HK-2 (cell line): ENCODE data around the gene TBX10.
"Not testable (repeated sequence)": the region's sequence is repeated elsewhere in the genome, so short reads cannot be mapped to it uniquely, and the experiment has no call there.

Experiments used
- DNase-seq: peaks from one replicate; pipeline ENCODE4 v3.0.0-alpha.2; 2018; ENCODE audit not compliant: unreplicated experiment

Gene TBX10

DNA sequence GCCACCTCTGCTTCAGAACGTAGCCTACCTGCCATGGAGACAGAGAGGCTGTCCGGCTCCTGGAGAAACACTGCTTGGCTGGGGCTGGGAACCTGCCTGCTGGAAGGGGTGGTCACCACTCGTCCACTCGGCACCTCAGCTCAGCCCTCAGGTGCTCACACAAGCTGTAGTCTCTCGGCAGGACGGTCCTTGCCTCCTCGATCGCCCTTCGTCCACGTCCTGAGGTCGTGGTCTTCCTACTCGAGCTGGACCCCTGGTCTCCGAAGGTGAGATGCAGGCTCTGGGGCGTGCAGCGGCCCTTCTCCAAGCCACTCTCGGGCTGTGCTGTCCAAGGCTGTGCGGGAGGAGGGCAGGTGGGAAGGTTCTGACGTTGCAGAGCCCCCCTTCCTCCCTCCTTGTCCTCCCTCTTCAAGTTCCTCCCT is at the start of gene TBX10:
TSS of gene TBX10 (minus strand) at position 326 of the 422 bp plus-strand sequence. CDS start at position 35, 291 bp downstream.
- no peak for DNase-seq

DNA sequence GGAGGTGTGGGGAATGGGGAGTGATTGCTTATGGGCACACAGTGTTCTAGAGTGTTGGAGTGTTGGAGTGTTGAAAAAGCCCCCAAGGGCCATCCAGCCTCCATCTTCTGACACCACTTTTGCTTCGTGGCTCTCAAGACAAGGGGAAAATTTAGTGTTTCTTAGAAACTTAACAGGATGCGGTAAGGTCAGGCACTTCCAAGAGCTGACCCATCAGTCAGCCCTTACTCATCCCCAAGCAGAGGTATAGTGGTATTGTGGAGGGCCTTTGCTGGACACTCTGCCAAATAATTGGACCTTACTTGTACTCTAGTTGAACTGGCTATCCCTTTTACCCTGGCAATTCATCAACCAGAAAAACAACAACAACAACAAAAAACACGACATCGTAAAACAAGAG is 49.6 kb upstream of the TBX10 start:
- no peak for DNase-seq

DNA sequence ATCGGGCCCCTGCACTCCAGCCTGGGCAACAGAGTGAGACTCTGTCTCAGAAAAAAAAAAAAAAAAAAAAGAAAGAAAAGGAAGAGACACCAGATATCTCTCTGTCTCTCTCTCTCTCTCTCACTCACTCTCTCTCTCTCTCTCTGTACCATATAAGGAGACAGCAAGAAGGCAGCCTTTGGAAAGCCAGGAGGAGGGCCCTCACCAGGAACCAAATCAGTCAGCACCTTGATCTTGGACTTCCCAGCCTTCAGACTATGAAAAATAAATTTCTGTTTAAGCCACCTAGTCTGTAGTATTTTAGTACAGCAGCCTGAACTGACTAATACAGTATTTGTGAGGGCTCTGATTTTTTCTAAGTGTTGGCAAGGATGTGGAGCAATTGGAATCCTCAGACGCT is 48.4 kb upstream of the TBX10 start:
- no peak for DNase-seq

DNA sequence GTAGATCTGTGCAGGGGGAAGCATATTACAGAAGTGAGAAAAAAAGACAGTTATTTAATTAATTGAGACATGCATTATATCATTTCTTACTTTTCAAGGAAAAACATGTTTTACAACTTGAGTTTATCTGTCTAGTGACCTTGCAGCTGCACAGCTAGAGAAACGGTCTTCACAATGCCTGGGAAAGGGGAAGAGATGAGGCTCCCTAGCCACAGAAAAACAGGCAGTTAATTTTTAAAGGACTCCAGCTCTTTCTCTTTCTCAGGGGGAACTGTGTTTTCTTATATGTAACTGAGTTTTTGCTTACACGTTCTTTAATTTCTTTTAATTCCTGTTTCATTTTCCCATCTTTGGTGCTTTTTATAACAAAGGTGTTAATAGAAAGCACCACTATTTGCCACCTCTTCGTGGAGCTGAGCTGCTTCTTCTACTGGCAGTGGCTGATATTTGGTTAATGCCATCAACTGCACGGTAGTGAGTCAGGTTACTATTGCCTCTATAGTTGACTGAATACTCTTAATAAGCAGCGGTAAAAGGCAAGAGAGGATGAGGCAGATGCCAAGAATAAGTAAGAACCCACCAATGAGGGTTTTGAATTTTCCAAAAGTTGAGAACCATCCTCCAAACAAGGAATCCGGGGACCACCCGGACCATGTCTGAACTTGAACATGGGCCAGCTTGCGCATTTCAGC is 46.2 kb upstream of the TBX10 start:
- DNase-seq, result not testable (repeated sequence)

DNA sequence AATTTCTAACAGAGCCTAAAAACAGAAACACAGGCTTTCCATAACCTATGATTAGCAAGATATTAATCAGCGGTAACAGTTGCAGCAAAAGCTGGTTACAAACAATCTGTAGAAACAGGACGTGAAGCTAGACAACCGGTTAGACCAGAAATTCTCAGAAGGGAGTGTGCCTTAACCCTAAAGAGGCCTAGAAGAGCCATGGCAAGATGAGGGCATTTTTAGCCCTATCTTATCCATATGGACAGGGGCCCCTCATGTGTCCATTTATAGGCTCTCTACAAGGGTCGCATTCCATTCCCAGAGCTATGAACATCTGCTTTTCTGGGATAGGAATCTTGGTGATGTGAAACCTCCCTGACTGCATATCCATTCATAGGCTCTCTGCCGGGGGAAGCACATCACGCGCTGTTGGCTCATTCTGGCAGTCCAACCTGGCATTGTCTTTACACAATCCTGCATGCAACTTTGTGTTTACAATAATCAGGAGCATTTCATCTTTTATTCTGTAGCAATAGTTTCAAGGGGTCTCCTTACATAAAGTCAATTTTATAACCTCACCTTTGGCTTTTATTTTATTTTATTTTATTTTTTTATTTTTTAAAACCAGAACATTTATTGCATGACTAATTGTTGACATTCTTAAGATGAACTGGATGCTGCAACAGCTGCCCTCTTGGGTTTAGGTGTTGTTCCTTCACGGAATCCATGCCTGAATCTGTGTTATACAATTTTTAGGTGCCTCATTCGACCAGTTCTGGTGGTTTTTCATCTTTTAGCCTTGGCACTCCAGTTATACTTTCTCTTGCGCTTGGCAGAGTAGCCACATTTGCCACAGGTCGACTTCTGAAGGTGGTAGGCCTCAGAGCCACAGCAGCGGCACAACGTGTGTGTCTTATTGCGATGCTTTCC is 42.8 kb upstream of the TBX10 start:
- DNase-seq, result not testable (repeated sequence)

DNA sequence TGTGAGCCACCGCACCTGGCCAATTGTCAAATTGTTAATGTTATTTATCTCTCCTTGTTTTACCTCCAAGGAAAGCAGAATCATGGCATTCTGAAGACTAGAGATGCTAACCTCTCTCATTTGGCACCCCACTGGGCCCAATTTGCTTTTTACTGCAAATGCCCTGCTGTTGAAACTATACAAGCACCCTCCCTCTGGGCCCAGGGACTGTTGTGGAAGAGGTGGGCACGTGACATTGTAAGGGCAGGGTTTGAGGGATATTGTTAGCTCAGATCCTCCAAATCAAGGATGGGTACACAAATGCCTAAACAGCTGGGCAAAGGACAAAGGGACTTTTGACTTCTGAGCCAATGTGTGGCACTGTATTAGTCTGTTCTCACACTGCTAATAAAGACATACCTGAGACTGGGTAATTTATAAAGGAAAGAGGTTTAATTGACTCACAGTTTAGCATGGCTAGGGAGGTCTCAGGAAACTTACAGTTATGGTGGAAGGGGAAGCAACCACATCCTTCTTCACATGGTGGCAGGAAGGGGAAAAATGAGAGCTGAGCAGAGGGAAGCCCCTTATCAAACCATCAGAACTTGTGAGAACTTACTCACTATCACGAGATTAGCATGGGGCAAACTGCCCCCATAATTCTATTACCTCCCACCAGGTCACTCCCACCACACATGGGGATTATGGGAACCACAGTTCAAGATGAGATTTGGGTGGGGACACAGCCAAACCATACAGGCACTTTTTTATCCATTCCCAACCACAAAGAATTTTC is 41.3 kb upstream of the TBX10 start:
- no peak for DNase-seq

DNA sequence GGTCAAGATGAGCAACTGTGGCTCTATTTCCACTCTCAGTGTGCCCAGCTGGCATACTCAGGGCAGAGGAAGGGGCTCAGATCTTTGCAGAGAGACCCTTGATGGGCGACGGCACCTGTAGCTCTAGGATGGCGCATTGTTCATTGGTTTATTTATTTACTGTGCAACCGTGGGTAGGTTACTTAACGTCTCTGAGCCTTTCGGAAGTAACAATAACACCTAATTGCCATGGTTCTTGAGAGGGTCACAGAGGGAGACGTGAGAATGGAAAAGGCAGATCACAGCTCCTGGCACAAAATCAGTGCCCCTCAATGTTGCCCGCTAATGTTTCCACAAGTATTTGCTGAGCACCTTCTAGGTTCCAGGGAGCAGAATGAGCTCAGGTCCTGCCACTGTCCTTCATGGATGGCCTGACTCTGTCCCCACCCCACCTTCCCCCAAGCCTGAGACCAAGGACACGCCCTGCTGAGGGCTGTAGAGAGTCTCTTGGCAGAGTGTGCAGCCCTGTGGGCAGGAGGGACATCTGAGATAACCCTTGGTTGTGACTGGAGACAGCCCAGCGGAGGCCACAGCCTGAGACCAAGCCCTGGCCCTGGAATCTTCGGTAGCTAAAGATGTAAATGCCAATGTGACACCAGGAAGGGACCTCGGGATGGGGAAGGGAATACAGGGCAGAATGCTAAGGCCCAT is 35.6 kb upstream of the TBX10 start:
- DNase-seq, result no peak

DNA sequence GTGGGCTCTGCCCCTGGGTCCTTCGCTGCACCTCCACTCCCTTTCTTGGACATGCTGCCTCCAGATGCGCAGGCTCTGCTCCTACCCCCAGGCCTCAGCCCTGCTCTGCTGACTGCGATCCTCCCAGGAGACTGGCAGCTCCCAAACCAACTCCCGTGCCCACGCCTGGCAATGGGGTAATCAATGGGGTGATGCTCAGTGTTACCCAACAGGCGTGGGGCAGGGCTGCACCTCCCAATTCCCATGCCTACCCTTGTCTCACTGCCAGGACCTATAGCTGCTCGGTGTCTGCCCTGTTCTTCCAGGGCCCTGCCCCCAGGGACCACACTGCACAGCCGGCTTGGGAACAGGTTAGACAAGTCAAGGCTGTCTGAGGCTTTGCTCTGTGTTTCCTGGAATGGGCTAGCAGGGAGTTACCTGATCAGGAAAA is 34.9 kb upstream of the TBX10 start, which contains the start of gene ALDH3B2:
TSS of gene ALDH3B2 (minus strand) at position 182 of the 430 bp plus-strand sequence. CDS start 7,688 bp downstream, outside the sequence.
- no peak for DNase-seq

DNA sequence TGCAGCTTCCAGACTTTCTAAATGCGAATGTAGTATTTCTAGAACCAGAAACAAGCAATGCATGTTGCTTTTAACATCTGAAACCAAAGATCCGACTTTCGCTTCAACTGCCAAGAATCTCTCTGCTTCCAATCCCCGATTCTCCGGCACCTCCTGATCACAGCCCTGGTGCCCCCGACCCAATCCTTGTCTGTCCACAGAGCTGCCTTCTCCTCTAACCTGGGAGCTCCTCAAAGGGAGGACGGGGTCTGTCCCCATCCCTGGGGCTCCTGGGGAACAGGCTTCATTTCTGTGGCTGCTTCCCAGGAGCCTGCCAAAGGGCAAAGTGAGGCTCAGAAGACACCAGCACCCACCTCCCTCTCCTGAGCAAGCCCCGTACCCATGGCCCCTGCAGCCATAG is 34.3 kb upstream of the TBX10 start:
- DNase-seq, result no peak

DNA sequence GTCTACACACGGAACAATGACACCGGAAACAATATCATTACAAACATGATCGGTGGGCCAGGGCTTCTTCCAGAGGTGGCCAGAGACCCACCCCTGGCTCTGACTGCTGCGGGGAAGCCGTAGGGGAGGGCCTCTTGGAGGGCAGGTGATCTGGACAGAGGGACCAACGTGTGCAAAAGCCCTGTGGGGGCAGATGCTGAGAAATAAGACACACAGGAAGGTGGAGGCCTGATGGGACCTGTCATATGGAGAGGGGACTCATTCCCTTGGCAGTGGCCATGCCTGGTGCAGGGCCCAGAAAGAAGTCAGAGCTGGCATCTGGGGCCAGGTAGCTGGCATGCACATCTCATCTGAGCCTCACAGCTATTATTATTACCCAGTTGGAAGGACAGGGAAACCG is 33.8 kb upstream of the TBX10 start:
- no peak for DNase-seq

DNA sequence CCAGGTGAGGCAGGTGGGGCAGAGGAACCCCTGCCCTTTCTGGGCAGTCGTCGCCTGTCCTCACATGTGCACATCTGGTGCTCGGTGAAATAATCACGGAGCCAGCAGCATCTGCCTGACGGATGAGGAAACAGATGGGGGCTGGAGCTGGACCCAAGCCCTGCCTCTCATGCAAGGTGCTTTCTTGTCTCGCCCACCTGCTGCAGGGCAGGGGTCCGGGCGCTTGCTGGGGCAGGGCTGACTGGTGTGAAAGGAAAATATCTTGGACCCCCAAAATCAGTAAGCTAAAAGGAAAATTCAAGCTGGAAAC is 31.6 kb upstream of the TBX10 start:
- no peak for DNase-seq

DNA sequence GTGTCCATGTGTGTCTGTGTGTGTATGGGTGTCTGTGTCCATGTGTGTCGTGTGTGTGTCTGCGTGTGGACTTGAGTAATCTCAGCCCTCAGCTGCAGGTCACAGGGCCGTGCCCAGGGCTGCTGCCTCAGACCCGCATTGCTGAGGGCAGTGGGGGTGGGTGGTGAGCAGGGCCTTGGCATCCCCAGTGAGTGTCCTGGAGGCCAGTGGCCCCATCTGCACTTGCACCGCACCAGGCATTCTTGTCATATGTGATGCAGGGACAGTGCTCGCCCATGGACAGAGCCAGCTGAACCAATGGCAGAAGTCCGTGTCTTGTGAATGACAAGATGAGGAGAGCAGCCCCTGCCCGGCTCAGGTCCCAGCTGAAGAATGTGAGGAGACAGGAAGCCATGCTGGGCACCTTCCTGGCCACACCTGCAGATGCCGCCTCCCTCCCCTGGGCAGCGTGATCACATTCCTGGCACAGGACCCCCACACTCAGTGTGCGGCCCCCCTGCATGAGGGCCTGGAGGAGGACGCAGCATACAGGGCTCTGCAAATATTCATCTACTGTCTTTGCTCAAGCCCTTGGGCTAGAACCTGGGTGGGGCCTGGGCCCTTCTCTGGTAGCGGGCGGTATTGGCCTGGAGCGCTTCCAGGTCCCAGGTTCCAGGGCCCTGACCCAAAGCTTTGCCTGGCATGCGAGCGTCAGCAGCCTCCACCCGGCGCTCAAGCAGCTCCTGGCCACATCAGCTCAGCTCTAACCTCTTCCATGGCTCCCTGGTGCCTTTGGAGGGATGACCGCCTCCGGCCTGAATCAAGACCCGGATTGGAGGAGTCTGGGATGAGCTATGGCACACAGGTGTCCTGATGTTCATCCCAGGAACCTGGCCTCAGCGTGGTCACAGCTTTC is 31.0 kb upstream of the TBX10 start:
- DNase-seq, result no peak

DNA sequence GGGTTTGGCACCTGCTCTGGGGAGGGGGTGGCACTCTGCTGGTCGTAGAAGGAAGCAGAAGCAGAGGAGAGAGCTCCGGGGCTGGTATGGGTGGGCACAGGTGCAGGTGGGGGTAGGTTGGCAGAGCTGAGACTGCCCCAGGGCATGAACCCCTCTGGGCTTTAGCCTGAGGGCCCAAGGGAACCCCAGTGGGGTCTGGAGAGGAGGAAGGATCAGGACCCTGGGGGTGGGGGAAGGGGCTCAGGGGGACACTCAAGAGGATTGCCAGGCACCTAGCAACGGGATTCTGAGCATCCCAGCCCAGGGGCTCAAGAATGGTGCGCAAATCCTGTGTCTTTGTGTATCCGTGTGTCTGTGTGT is 28.6 kb upstream of the TBX10 start:
- no peak for DNase-seq

DNA sequence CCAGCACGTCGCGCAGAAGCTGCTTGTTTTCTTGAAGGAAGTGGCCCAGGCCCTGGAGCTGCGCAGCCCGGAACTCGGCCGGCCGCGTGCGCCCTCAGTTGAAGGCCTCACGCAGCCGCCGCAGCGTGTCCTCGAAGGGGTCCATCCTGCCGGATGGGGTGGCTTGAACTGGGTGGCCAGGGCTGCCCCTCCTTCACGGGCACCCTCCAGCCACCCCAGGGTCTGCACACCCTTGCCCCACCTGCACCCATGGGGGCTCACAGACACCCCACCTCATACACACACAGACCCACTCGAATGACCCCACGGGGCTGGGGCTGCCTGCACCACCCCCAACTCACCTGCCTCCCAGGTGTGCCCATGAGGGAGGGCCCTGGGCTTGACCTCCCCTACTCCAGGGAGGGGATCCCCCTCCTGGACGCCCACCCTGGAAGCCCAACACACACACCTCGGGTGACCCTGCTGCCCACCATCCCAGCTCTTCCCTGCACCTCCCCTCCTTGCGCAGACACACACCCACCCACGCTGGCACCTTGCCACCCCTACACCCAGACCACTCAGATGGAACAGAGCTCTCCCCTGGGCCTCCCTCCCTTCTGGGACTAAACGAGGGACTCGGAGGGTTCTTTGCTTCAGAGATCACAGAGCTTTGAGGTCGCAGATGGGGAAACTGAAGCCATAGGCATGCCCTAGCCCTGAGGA is 28.1 kb upstream of the TBX10 start:
- DNase-seq, result no peak

DNA sequence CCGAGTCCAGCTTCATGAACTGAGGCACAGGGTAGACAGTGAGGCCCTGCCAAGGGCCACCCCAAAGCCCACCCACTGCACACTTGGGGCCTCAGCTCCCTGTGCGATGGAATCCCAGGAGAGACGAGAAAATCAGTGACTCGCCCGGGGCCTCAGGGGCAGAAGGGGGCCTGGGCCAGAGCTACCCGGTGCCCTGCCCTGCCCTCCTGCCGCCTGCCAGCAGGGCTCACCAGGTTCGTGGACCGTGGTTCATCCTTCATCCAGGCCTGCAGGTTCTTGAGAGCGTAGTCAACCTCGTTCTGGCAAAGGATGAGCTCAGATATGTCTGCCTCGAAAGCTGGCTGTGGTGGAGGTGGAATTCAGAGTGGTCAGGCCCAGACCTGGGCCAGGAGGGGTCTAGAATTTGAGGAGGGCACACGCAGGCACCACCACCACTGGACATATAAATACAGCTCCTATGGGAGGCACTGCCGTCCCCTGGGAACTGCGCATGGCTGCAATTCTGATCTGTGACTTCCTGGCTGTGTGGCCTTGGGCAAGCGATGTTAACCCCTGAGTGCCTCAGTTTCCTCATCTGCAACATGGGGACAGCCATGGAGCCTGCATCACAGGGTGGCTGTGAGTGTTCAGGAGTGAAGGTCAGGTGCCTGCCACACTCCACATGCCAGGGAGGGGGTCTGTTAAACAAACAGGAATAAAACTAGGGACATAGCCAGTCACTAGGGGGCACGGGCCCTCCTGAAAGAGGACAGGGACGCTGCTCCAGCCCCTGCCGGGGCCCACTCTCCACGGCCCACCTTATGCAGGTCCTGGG is 27.3 kb upstream of the TBX10 start:
- no peak for DNase-seq

DNA sequence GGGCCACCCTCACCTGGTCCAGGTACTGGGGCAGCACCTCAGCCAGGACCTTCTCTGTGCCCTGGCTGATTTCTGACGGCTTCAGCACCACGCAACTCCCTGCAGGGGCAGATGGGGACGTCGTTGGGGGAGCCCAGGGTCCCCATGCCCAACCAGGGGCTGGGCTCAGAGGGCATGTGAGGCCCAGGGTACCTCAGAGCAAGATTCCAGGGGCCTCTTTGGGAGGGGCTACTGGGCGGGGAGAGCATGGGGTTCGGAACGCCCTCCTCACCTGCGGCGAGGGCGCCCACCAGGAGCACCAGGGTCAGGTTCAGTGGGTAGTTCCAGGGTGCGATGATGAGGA is 26.7 kb upstream of the TBX10 start:
- DNase-seq, result no peak

DNA sequence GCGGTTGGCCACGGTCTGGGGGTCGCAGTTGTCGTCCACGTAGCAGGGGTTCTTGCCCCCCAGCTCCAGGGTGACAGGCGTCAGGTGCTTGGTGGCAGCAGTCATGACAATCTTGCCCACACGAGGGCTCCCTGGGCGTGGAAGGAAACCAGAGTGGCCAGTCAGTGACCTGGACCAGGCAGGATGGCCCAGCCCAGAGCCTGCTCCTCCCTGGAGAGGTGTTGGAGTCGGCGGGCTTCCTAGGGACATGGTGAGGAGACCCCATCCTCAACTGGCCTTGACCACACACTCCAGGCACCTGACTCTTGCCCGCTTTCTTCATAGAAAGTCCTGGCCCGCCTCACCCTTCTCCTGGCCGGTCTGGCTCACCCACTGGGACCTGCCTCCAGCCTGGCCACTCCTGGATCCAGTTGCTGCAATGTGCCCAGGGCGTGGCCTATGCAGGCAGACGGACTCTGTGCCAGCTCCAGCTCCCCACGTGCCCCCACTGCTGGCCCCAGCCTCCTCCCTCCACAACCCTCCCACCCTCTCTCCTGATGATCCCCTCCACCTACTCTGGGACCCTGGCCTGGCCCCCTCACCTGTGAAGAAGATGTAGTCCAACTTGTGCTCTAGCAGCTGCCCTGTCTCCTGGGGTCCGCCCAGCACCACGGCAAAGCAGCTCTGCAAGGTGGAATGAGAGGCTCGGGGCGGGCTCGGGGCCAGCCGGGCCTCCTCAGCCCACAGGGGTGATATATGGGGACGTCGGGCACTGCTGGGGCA is 26.2 kb upstream of the TBX10 start:
- DNase-seq, result no peak

DNA sequence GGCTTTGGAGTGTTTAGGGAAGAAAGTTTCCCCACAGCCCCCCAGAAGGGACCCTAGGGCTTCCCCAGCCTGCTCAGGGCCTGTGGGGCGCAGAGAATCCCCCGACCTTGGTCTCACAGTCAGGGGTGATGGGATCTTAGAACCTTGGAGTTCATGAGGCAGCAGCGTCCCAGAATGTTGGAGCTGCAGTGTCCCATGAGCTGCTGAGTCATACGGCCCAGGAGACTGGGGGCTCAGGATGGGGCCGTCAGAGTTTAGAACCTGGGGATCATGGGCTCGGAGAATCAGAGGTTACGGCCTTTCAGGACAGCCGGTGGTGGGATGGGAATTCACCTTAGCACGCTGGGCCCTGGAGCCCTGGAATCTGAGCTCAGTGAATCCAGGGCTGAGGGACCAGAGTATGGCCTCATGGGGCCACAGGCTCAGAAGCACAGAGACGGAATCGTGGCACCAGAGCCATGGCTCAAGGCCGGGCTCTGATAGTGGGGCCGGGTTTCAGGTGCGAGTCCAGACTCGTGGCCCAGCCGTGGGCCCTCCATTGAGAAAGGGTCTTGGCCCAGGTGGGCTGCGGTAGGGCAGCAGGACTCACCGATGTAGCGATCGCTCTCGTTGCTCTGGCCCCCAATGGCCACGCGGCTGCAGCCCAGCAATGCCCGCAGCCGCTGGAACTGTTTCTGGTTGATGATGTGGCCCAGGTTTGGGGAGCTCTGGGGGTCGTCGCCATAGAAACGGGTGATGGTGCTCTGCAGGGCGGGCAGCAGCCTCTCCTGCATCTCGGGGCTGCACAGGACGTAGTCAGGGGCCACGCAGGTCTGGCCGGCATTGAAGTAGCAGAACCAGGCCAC is 25.4 kb upstream of the TBX10 start:
- DNase-seq, result no peak
